ENCODE results near the gene ANK3. TPM values are rescaled to one million over a fixed set of nuclear protein-coding genes. Genes with fewer than 3 reads are reported as not detected.
A peak's percentile ranks its signal among the peaks of the same experiment; 100 is the strongest.

ANK3 gene
- total and polyA plus RNA-seq, 8 donors, result 3.3 to 28.5 (median 17.3) TPM

GRCh38 chr10:60338786-60339185 lies 50.9 kb downstream of the ANK3 start:
- intact Hi-C loops (cut with DNase I), result no loop called here
- FAIRE-seq, result no peak
- H3K4me1 ChIP-seq, result peaks cover 0 to 4% (median 0%) of the 10 kb centered on the region in 3 donors
- no peaks in the 10 kb centered on the region for H3K9me3 ChIP-seq
- H3K4me3 ChIP-seq, result no peak overlapping the region
- no peak for DNase-seq
- no peak for ATAC-seq
- H3K27ac ChIP-seq, result no peak overlapping the region
- no peak for TF ChIP-seq CTCF (IDR thresholded peaks at IDR 0.05)
- no peaks in the 10 kb centered on the region for H3K27me3 ChIP-seq
- WGBS, 2 donors, result 73 to 74% methylated on average over 2 of the region's 2 CpGs
- H3K36me3 ChIP-seq, result no peaks in the 10 kb centered on the region

DNA sequence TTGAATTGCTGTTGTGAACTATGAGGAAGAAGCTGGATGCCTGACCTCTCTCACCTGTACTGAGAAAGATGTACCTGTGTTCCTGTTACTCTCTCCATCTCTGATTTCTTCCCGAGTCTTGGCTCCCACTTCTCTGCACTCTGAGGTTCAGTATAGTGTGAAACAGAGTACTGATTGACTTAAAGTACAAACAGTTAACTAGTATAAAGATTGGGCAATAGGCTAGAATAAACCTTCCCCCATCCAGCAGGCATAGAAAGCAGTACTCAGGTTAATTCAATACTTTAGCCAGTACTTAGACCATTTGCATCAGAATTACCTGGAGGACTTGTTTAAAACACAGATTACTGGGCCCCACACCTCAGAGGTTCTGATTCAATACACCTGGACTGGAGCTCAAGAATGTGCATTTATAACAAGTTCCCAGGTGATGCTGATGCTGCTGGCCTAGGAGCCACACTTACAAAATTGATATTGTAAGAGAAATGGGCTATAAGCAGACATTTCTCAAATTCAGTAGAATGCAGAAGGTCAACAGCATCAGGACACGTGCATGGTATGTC lies 51.6 kb downstream of the ANK3 start:
- Histone ChIP-seq H3K9me3 (no peaks in the 10 kb centered on the region), H3K4me1 (peaks cover 0 to 4% (median 0%) of the 10 kb centered on the region in 3 donors), H3K36me3 (no peaks in the 10 kb centered on the region), H3K27me3 (no peaks in the 10 kb centered on the region), H3K4me3 (no peak overlapping the region), H3K27ac (no peak overlapping the region)
- intact Hi-C loops (cut with DNase I), result no loop called here
- DNase-seq (no peak), FAIRE-seq (no peak), ATAC-seq (no peak)
- no peak for TF ChIP-seq CTCF (IDR thresholded peaks at IDR 0.05)
- WGBS, 2 donors, result 48 to 72% methylated on average over 2 of the region's 2 CpGs

- peaks cover 0 to 4% (median 0%) of the 10 kb centered on the region in 3 donors for H3K4me1 ChIP-seq
- peak in 3 of 4 donors; percentile 16 to 31 (median 26) for ATAC-seq
- no peak for DNase-seq
- FAIRE-seq, result no peak
- intact Hi-C loops (cut with DNase I), result no loop called here
- WGBS, 2 donors, result 37 to 45% methylated on average over 3 of the region's 3 CpGs
- no peak for TF ChIP-seq CTCF (IDR thresholded peaks at IDR 0.05)
- H3K9me3 ChIP-seq, result no peaks in the 10 kb centered on the region
- no peaks in the 10 kb centered on the region for H3K36me3 ChIP-seq
- H3K27me3 ChIP-seq, result no peaks in the 10 kb centered on the region
- no peak overlapping the region for H3K27ac ChIP-seq
- no peak overlapping the region for H3K4me3 ChIP-seq
Measured at GRCh38 chr10:60336901-60337630, 52.6 kb downstream of the ANK3 start.

DNA sequence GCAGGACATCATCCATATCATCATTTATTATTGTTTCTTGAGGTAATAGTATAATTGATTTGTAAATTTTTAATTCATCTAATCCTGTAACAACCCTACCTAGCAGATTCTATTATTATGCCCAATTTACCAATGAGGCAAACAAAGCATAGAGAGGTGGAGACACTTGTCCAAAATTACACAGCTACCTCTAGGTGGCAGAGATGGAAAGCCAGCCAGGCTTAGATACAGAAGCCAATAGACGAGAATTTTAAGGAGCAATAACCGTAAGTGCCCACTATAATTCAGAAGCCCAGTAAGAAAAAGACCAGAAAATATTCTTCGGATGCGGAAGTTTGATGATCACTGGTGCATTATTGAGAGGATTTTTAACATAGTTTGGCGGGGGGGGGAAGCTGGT lies 54.0 kb downstream of the ANK3 start:
- DNase-seq (no peak), FAIRE-seq (no peak), ATAC-seq (no peak)
- WGBS, 2 donors, result 92% methylated on average over 5 of the region's 5 CpGs
- Histone ChIP-seq H3K27ac (no peak overlapping the region), H3K4me1 (peaks cover 0 to 4% (median 0%) of the 10 kb centered on the region in 3 donors), H3K4me3 (no peak overlapping the region), H3K9me3 (no peaks in the 10 kb centered on the region), H3K36me3 (no peaks in the 10 kb centered on the region), H3K27me3 (no peaks in the 10 kb centered on the region)
- no peak for TF ChIP-seq CTCF (IDR thresholded peaks at IDR 0.05)
- intact Hi-C loops (cut with DNase I), result no loop called here

GRCh38 chr10:60334991-60335390 lies 54.7 kb downstream of the ANK3 start:
- no peak overlapping the region for H3K27ac ChIP-seq
- FAIRE-seq (no peak), DNase-seq (no peak), ATAC-seq (no peak)
- TF ChIP-seq CTCF (IDR thresholded peaks at IDR 0.05), result no peak
- H3K4me1 ChIP-seq, result peaks cover 0 to 4% (median 0%) of the 10 kb centered on the region in 3 donors
- no peaks in the 10 kb centered on the region for H3K36me3 ChIP-seq
- WGBS, 2 donors, result 65 to 77% methylated on average over 4 of the region's 4 CpGs
- H3K27me3 ChIP-seq, result no peaks in the 10 kb centered on the region
- intact Hi-C loops (cut with DNase I), result no loop called here
- H3K4me3 ChIP-seq, result no peak overlapping the region
- H3K9me3 ChIP-seq, result no peaks in the 10 kb centered on the region

Data from pancreas (tissue), 10 donors.